Ishikawa (cell line): ENCODE measurements around the gene DLX1.

Experiments used
- CEBPB ChIP-seq: IDR thresholded peaks from 2 replicates; pipeline ENCODE4 v1.6.1; 2012
- CREB1 ChIP-seq: IDR thresholded peaks from 2 replicates; pipeline ENCODE4 v1.6.1; 2012; ENCODE audit warnings: low read depth
- EGR1 ChIP-seq: IDR thresholded peaks from 2 replicates; pipeline ENCODE4 v1.6.1; 2012
- EP300 ChIP-seq: IDR thresholded peaks from 2 replicates; pipeline ENCODE4 v1.6.1; 2012; ENCODE audit warnings: borderline replicate concordance
- FOXM1 ChIP-seq: IDR thresholded peaks from 2 replicates; pipeline ENCODE4 v1.6.1; 2012; ENCODE audit warnings: low read depth, borderline replicate concordance
- MAX ChIP-seq: IDR thresholded peaks from 2 replicates; pipeline ENCODE4 v1.6.1; 2012
- NFIC ChIP-seq: IDR thresholded peaks from 2 replicates; pipeline ENCODE4 v1.6.1; 2012
- RAD21 ChIP-seq: IDR thresholded peaks from 2 replicates; pipeline ENCODE4 v1.6.1; 2012; ENCODE audit warnings: low read depth
- TAF1 ChIP-seq: IDR thresholded peaks from 2 replicates; pipeline ENCODE4 v1.6.1; 2012; ENCODE audit warnings: low read depth, mild to moderate bottlenecking
- TCF12 ChIP-seq: IDR thresholded peaks from 2 replicates; pipeline ENCODE4 v1.6.1; 2012; ENCODE audit warnings: low read depth
- TEAD4 ChIP-seq: IDR thresholded peaks from 2 replicates; pipeline ENCODE4 v1.6.1; 2012
- YY1 ChIP-seq: IDR thresholded peaks from 2 replicates; pipeline ENCODE4 v1.6.1; 2012; ENCODE audit warnings: low read depth
- ZBTB7A ChIP-seq: IDR thresholded peaks from 2 replicates; pipeline ENCODE4 v1.6.1; 2012; ENCODE audit warnings: low read depth
- TF ChIP-seq, protein P1 (sequence below): IDR thresholded peaks from 2 replicates; pipeline ENCODE4 v1.6.1; 2012
- TF ChIP-seq, protein P2 (sequence below): IDR thresholded peaks from 2 replicates; pipeline ENCODE4 v1.6.1; 2012; ENCODE audit warnings: low read depth, mild to moderate bottlenecking

The DLX1 gene

GRCh38 chr2:172103471-172104272 lies 18.4 kb downstream of the DLX1 start:
- TF ChIP-seq TAF1 = no peak
- TF ChIP-seq, protein P1, sequence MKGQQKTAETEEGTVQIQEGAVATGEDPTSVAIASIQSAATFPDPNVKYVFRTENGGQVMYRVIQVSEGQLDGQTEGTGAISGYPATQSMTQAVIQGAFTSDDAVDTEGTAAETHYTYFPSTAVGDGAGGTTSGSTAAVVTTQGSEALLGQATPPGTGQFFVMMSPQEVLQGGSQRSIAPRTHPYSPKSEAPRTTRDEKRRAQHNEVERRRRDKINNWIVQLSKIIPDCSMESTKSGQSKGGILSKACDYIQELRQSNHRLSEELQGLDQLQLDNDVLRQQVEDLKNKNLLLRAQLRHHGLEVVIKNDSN = peak; percentile 27; the same call in 1 of the 2 replicates
- TF ChIP-seq NFIC = peak; percentile 42; the same call in 1 of the 2 replicates
- no peak for TF ChIP-seq EP300
- TF ChIP-seq MAX = peak; percentile 50
- TF ChIP-seq RAD21 = peak; percentile 99
- TF ChIP-seq TEAD4 = no peak
- no peak for TF ChIP-seq EGR1
- TF ChIP-seq, protein P2, sequence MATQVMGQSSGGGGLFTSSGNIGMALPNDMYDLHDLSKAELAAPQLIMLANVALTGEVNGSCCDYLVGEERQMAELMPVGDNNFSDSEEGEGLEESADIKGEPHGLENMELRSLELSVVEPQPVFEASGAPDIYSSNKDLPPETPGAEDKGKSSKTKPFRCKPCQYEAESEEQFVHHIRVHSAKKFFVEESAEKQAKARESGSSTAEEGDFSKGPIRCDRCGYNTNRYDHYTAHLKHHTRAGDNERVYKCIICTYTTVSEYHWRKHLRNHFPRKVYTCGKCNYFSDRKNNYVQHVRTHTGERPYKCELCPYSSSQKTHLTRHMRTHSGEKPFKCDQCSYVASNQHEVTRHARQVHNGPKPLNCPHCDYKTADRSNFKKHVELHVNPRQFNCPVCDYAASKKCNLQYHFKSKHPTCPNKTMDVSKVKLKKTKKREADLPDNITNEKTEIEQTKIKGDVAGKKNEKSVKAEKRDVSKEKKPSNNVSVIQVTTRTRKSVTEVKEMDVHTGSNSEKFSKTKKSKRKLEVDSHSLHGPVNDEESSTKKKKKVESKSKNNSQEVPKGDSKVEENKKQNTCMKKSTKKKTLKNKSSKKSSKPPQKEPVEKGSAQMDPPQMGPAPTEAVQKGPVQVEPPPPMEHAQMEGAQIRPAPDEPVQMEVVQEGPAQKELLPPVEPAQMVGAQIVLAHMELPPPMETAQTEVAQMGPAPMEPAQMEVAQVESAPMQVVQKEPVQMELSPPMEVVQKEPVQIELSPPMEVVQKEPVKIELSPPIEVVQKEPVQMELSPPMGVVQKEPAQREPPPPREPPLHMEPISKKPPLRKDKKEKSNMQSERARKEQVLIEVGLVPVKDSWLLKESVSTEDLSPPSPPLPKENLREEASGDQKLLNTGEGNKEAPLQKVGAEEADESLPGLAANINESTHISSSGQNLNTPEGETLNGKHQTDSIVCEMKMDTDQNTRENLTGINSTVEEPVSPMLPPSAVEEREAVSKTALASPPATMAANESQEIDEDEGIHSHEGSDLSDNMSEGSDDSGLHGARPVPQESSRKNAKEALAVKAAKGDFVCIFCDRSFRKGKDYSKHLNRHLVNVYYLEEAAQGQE = no peak
- no peak for TF ChIP-seq CEBPB
- 0 out of 2 replicates have a peak, but pooled peaks have one; percentile 22 for TF ChIP-seq TCF12
- TF ChIP-seq ZBTB7A = peak; percentile 80; the same call in 1 of the 2 replicates
- no peak for TF ChIP-seq CREB1
- TF ChIP-seq FOXM1 = 0 out of 2 replicates have a peak, but pooled peaks have one; percentile 33
- TF ChIP-seq YY1 = no peak

DNA sequence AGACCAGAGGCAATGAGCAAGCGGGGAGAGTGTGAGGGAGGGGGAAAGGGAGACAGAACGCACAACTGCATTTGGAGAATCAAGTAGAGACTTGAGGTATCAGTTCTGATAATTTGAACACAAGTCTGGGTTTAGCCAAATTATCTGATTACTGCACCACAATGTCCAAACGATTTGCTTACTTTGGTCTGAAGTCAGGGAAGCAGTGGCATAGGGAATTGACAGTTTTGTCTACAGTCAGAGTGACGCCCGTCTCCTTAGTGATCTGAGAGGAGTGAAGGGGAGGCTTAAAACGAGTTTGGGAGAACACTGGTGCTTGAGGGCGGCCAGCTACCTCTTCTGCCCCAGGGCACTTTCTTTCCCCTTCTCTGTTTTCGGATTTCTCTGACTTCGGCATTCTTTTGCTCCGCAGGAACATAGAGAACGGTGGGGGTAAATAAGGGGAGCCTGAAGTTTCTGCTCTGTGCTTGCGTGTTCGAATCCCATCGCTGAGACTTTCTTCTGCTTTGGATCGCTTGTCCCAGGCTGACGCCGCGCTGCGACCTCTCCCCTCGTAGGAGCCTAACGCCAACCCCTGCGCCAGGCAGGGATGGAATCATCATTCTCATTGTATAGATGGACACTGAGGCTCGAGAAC lies 20.3 kb downstream of the DLX1 start:
- no peak for TF ChIP-seq TAF1
- TF ChIP-seq, protein P1 = no peak
- no peak for TF ChIP-seq EGR1
- TF ChIP-seq, protein P2 = no peak
- no peak for TF ChIP-seq YY1
- no peak for TF ChIP-seq FOXM1

- TF ChIP-seq, protein P1 = no peak
- TF ChIP-seq ZBTB7A (no peak), TEAD4 (no peak), RAD21 (peak; percentile 68)
These were observed 21.0 kb downstream of the DLX1 start for GRCh38 chr2:172106108-172106961.

DNA sequence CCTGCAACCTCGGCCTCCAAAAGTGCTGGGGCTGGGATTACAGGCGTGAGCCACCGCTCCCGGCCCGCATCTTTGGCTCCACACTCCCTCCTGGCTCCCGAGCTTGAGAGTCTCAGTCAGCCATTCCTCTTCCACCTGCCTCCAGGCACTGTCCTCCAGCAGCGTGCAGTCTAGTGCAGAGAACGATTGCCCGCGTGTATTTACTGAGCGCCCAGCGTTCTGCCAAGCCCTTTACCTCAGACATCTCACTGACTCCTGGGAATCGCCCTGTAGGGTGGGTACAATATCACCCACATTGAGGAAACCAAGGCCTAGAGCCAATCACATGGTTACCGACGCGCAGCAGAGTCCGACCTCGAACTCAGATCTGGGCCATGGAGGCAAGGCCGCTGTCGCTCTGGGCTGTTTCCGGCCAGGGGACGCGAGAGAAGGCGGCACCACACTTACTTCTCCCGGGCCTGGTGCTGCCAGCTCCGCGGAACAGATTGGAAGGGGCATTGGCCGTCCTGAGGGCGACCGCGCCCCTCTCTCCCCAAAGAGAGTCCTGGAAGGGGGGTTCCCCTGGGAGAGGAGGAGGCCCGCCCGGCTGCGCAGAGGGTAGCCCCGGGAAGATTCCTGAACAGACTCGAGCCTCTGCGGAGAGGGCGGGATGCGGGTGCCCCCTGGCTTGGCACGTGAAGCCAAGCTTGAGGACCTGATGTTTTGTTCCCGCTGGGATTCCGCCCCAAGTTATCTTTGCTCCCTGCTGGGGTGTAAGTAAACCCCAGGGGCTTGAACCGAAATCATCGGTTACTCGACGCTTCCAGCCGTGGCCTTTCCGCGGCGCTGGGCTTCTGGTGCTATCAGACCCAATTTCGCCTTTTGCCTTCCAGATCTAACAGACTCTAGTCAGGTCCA lies 22.6 kb downstream of the DLX1 start:
- TF ChIP-seq MAX (no peak), NFIC (no peak), CEBPB (no peak), EGR1 (no peak), TEAD4 (no peak), RAD21 (no peak), TCF12 (no peak), EP300 (no peak), FOXM1 (no peak), YY1 (no peak), CREB1 (no peak), TAF1 (no peak), ZBTB7A (no peak)
- TF ChIP-seq, protein P1 = no peak
- TF ChIP-seq, protein P2 = no peak
